ENCODE results near the gene EBF4.
A peak's percentile ranks its signal among the peaks of the same experiment; 100 is the strongest.

The EBF4 gene, protein sequence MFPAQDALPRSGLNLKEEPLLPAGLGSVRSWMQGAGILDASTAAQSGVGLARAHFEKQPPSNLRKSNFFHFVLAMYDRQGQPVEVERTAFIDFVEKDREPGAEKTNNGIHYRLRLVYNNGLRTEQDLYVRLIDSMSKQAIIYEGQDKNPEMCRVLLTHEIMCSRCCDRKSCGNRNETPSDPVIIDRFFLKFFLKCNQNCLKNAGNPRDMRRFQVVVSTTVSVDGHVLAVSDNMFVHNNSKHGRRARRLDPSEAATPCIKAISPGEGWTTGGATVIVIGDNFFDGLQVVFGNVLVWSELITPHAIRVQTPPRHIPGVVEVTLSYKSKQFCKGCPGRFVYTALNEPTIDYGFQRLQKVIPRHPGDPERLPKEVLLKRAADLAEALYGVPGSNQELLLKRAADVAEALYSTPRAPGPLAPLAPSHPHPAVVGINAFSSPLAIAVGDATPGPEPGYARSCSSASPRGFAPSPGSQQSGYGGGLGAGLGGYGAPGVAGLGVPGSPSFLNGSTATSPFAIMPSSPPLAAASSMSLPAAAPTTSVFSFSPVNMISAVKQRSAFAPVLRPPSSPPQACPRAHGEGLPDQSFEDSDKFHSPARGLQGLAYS

DNA sequence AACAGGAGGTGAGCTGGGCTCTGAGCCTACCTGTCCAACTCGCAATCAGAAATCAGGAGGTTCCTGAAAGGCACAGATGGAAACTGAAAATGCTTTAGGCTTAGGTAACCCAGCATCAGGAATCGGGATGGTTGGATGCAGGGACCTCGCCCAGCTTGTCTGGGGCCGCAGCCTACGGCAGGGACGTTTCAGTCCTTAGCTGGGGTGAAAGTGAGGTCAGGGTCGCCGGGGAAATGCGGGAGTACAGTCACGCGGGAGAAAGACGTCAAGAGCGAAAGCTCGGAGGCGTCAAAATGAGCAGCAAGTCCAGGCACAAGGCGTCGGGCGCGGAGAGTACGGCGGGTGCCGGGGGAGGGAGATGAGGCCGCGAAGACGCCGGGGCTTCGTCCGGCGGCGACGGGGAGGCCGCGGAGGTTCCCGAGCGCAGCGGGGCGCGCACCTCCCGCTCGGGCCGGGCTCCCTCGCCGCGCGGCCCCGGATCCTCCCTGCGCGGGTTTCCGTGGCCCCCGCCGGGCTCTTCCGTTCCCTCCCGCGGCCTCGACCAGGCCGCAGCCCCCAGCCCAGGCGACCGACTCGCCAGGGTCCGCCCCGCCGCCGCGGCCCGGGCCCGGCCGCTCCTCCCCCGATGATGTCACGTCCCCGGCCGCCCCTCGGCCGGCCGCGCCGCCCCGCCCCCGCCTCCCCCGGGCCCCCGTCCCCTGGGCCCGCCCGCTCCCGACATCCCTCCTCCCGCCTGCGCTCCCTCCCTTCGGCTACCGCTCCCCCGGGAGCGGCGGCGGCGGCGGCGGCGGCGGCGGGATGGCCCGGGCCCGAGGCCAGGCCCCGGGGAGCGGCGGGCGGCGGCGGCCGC, at the start of gene EBF4:
EBF4 (plus strand) TSS at position 745 of the 850 bp plus-strand sequence. CDS start 866 bp downstream, outside the sequence.
- no peak for DNase-seq

DNA sequence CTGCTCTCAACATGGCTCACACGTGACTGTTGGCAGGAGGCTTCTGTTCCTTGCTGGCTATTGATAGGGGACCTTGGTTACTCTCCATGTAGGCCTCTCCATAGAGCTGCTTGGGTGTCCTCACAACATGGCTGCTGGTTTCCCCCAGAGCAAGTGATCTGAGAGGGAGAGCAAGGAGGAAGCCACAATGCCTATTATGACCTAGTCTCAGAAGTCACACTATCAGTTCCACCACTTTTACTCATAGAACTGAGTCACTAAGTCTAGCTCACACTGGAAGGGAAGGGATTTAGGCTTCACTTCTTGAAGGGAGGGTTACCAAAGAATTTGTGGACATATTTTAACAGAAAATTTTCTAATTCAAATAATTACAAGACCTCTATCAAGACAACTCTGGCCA, 48.9 kb upstream of the EBF4 start:
- DNase-seq: no peak

DNA sequence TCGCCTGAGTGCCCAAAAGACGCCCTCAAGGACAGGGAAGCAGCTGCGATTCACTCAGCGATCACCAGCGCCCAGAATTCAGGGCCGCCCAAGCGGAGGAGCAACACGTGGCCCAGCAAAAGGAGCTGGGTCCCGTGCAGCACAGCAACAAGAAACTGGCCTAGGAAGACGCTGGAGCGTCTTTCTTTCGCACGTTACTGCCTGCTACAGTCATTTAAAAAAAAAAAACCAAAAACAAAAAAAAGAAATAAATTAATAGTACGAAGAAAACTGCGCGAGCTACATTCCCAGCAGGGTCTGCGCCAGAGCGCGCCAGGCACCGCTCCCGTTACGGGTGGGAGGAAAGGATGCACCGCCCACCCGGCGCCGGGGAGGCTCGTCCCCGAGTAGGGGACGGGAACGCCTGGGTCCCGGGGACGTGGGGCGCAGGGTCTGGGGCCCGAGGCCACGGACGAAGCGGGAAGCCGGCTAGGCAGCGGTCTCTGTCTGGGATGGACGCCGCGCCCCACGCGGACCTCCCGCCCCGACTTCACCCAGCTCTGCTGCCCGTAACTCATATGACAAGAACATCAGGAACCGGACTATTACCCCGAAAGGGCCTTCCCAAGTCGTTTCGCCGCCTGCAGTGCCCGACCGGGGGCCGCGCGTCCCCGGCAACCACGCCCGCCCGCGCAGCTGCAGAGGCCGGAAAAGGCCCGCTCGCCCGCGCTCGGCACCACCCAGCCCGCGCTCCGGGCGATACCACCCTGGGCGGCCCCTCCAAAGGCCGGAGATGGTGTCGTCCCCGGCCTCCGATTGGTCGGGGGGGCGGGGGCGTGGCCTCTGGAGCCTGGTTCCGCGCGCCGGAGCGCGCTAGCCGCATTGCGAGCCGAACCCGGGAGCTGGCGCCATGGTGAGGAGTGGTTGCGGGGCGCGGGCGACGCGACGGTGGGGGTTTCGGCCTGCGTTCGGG, 40.5 kb upstream of the EBF4 start, which contains the start of gene NOP56:
NOP56 (plus strand) TSS at position 861 of the 952 bp plus-strand sequence; CDS start at position 890, 29 bp downstream.
- DNase-seq: peak; percentile 72

DNA sequence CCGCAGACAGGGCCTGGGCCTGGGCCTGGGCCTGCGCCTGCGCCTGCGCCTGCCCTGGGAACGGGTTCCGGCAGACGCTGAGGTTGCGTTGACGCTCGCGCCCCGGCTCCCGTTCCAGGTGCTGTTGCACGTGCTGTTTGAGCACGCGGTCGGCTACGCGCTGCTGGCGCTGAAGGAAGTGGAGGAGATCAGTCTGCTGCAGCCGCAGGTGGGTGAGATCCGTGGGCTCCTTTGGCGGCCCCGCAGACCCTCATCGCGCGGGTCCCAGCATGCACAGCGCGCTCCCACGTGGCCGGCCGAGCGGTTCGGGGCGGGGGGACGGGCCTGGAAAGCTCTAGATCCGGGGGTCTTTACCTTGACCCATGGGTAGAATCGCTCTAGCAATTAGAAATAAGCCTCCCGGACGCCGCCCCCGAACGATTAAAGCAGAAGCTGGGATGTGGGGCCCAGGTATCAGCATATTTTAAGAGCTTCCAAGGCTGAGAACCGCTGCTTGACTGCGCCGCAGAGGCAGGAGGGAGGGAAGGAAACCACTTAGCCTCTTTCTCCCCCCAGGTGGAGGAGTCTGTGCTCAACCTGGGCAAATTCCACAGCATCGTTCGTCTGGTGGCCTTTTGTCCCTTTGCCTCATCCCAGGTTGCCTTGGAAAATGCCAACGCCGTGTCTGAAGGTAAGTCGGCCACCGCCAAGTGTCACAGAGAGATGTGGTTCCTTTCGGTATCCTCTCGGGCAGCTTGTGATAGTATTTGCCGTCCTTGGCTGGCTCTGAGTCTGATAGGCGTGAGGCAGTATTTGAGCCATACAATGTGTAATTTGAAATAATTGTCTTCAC, 39.6 kb upstream of the EBF4 start:
- no peak for DNase-seq

DNA sequence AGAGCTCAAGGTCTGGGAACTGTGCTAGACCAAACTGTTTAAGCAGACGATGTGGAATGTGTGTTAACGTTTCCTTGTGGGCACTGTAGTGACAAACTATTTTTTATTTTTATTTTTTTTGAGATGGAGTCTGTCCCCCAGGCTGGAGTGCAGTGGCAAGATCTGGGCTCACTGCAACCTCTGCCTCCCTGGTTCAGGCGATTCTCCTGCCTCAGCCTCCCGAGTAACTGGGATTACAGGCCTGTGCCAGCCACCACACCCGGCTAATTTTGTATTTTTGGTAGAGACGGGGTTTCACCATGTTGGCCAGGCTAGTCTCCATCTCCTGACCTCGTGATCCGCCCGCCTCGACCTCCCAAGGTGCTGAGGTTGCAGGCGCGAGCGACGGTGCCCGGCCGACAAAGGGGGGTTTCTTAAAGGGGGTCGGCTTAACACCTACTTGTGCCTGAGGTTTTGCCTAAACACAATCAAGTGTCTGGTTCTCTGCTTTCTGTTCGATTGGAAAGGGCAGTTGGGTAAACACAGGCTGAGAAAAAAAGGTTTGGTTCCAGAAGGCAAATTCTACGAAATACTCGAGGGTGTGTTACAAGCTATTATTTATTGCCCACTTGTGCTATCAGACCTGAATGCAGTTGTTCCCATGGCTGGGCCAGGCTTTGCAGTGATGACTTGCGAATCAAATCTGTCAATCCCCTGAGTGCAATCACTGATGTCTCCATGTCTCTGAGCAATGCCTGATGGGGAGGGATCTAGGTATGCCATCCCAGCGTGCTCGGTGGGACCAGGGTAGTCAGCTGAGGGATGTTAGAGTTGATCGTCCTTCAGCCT, 38.8 kb upstream of the EBF4 start:
- DNase-seq: no peak

DNA sequence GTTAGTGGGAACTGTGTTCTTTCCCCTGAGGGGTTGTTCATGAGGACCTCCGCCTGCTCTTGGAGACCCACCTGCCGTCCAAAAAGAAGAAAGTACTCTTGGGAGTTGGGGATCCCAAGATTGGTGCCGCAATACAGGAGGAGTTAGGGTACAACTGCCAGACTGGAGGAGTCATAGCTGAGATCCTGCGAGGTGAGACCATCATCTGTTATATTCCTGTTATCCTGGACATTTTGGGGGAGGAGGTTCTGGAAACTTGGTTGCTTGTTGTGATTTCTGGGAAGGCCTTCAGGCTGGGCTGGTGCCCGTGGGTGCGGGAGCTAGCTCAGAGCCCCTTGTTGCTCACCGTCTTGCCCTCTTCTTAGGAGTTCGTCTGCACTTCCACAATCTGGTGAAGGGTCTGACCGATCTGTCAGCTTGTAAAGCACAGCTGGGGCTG, 38.2 kb upstream of the EBF4 start:
- no peak for DNase-seq

DNA sequence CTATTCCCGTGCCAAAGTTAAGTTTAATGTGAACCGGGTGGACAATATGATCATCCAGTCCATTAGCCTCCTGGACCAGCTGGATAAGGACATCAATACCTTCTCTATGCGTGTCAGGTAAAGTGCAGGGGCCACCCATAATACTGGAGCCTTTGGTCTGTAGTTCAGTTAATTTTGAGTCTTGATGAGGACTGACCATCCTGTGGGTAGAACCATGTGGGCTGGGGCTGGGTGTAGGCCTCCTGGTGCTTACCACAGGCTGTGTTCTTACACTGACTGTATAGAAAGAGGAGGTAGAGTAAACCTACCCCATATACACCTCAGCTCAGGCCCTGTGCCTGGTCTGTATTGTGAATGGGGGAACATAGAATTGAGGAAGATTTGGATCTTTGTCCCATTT, 37.7 kb upstream of the EBF4 start:
- DNase-seq: no peak

DNA sequence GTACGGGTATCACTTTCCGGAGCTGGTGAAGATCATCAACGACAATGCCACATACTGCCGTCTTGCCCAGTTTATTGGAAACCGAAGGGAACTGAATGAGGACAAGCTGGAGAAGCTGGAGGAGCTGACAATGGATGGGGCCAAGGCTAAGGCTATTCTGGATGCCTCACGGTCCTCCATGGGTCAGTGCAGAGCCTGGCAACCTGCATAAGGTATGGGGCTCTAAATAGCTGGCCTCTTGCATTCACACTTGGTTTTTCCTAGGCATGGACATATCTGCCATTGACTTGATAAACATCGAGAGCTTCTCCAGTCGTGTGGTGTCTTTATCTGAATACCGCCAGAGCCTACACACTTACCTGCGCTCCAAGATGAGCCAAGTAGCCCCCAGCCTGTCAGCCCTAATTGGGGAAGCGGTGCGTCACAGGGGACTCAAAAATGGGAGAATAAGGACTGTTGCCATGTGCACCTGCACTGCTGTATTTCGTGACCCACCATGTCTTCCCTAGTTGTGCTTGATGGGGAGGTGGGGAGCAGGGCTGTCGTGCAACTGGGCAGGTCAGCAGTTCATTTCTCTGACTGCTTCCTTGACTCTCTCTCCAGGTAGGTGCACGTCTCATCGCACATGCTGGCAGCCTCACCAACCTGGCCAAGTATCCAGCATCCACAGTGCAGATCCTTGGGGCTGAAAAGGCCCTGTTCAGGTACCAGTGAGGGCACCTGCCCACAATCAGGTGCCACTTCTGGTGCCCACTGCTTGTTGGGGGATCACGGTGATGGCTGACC, 37.1 kb upstream of the EBF4 start:
- no peak for DNase-seq

DNA sequence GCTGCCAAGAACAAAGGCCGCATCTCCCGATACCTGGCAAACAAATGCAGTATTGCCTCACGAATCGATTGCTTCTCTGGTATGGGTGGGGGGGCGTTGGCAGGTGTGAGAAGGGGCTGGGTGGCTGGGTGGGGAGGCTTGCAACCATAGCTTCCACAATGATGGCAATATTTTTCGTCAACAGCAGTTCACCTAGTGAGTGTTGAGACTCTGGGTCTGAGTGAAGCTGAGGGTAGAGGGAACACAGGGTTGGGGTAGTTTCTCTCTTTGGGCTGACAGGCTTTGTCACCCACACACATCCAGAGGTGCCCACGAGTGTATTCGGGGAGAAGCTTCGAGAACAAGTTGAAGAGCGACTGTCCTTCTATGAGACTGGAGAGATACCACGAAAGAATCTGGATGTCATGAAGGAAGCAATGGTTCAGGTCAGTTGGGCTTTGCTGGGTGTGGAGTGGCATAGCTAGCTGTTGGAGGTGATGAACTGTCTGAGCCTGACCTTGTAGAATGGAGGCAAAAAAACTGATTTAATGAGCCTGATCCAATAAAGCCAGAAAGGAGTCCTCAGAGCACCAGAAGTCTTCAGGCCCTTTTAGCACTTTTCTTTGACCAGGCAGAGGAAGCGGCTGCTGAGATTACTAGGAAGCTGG, 36.0 kb upstream of the EBF4 start:
- DNase-seq: no peak

DNA sequence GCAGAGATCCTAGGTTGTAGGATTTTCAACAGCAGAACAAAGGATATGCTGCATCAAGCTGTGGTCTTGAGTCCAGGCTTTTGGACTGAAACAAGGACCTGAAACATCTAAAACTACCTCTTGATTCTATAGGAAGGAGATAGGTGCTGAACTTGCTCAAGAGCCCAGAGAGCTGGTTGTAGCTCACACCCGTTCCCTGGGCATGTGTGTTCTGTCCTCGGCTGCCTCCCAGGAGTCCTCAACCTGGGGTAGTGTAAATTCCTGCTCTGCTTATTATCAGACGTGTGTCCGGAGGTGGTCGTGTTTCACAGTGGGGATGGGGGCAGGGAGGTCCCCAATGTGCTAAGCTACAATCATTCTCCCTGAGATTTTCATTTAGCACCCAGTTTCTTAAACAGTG, 35.3 kb upstream of the EBF4 start:
- DNase-seq: no peak

DNA sequence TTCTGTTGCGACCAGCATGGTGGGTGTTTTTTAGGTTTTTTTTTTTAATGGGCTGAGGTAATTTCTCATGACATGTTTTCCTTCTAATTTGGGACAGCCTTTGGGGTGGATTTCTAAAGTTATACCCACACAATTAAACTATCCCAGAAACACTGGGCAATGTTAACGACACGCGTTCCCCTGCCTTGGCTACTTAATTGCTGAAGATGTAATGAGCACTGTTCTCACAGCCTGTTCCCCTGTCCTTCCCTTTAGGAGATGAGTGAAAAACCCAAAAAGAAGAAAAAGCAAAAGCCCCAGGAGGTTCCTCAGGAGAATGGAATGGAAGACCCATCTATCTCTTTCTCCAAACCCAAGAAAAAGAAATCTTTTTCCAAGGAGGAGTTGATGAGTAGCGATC, 34.9 kb upstream of the EBF4 start:
- no peak for DNase-seq

DNA sequence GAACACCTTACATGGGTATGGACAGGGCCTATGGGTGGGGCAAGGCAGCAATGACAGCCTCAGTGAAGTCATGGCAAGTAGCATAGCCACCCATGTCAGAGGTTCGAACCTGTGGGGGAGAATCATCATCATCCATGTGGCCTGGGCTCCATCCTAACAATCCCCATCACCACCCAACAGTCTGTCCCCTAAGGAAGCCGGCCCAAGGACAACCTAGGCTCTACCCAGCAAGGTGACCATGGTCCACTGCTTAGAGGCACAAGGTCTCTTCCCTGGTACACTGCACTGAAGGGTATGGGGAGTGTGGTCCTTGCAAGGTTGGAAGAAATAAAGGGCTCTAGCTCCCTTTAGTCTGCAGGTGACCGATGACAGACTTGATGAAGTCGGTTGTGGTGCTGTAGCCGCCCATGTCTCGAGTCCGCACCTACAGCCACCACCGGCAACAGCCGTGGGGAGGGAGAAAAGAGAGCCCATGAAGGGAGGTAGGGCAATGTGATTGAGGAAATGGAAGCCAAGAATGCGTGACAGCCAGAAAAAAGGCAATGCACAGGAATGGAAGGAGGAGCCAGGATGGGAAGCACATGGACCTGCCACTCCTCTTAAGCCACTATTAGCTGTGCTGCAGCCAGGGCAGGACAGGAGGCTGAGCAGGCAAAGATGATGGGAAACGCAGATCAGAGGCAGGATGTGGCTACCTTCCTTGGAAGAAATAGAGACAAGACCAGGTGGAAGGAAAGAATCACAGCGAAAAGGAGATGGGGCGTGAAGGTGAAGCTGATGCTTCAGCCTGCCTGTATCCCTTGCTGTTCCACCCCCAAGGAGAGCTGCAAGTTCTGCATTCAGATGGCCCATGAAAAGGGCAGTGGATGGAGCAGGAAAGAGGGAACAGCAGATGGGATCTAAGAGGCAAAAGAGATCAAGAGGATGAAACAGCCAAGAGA, 33.9 kb upstream of the EBF4 start:
- no peak for DNase-seq

DNA sequence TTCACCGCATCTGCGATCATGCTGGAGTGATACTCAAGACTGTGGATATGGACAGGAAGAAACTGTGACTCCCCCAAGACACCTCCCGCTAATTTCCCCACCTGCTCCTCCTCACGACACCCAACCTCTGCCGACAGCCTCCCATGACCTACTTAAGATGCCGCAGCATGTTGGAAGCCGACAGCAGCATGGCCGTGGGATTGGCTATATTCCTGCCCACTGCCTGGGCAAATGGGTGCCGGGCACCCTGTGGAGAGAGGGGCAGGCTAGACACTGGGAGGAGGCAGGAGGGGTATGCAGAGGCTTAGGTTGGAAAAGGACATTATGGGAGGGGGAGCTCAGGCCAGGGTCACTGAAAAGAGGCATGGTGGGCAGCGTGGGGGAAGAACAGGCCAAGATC, 33.0 kb upstream of the EBF4 start:
- no peak for DNase-seq

DNA sequence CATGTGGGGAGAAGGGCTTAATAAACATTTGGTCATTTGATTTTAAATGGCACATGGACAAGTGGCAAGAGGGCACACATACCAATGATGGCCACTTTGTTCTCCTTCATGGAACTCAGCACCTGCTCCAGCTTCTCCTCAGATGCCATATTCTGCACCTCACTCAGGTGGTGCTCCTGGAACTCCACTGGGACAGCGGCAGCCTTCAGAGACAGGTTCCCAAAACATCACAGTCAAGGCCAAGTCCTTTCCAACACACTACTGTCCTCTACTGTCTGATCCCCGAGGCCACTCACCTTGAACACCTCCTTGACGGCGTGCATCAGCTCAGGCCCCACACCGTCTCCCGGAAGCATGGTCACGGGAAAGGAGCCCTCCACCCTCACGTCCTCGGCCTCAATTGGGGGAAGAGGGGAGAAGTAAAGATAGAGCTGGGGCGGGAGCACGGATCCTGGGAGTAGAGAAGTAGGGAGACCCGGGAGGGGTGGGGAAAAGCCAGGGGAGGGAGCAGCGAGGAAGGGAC, 29.2 kb upstream of the EBF4 start:
- DNase-seq: no peak

DNA sequence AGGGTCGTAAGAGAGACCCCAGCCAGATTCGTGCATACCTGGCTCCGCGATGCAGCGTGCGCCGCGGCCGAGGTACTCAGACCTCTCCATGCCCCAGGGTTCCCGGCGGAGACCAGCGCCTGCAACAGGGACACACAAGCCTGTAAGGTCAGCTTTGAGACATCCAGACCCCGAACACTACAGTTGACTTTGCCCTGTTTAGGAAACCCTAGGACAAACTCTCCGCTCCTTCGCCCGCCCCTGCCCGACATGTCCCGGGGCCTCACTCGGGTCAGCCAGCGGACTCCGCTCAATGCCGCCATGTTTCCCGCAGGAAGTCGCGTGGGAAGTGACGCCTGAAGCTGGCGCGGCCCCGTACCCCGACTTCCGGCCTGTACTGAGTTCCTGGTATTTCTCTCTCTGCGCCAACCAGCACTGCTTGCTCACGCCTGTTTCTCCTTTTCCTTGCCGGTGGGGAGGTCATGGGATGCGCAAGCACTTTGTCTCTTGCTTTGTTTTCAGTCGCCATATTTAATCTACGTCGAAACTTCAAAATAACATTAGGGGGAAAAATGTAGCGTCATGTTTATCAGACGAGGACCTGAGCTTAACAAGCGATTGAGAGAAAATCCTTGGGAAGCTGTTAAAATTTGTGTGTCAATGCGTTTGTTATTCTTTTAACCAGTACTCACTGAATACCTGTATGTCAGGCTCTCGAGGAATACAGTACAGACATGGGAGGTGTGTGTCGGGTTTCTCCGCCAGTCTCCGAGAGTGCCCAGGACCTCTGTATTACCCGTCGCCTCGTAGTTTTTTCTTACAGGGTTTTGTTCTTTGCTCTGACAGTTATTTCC, 28.5 kb upstream of the EBF4 start, which contains the start of gene IDH3B:
IDH3B (minus strand) TSS at position 330 of the 833 bp plus-strand sequence; CDS start at position 302, 28 bp downstream.
- peak; percentile 74 for DNase-seq

DNA sequence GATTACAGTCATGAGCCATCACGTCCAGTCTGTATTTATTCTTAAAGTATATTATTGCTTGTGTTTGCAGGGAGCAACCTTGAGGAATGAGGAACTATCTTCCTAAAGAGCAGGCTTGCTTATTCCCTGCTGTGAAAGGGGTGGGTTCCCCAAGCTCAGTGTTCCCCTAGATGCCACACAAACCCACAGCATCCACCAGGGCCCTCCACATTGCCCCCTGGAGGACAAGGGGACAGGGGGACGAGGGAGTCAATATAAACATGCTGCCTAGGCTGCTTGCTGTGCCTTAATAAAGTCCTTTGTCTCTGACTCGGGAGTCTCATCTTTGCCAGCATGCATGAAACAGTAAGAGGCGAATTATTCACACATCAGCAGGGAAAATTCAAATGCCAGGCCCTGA, 20.6 kb upstream of the EBF4 start:
- DNase-seq: no peak
